ENCODE results near the gene LRRTM1. TPM values are rescaled to one million over a fixed set of nuclear protein-coding genes. Genes with fewer than 3 reads are reported as not detected.

LRRTM1 gene, protein sequence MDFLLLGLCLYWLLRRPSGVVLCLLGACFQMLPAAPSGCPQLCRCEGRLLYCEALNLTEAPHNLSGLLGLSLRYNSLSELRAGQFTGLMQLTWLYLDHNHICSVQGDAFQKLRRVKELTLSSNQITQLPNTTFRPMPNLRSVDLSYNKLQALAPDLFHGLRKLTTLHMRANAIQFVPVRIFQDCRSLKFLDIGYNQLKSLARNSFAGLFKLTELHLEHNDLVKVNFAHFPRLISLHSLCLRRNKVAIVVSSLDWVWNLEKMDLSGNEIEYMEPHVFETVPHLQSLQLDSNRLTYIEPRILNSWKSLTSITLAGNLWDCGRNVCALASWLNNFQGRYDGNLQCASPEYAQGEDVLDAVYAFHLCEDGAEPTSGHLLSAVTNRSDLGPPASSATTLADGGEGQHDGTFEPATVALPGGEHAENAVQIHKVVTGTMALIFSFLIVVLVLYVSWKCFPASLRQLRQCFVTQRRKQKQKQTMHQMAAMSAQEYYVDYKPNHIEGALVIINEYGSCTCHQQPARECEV
- not detected in 2 replicates for total RNA-seq

DNA sequence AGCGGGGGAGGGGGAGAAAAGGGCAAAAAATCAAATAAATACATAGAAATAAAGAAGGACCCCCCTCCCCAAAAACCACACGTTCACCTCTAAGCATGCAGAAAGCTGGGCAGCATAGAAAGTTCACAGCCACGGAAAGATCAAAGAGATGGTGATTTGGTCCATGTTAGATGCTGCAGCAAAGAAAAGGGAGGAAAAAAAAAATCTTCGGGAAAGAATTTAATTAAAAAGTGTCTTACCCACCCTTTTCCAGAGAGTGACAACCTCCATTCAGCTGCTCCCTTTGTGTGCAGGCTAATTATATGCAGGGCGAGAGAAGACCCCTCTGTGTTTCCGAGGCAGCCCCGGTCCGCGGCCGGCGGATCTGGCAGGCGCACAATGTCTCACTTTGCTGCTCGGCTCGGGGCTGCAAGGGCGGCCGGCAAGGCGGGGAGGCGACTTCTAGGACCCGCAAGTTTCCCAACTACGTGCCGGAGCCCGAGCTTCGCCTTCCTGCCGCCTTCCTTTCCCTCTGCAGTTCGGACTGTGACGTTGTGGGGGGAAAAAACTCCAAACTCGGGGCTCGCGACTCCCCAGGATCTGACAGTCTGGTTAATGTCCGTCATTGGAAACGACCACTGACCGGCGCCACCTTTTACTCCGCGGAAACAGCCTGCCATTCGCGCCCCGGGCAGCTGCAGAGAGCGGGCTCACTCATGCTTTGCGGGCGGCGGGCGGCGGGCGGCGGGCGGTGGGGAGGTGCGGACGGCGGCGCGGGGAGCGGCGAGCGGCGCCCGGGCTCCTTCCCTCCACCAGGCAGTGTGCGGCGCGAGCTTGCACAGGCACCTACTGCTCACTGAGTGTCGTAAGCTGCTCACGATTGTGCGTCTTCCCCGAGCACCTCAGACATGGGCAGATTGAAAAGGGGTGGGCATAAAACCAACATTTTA lies at the start of gene LRRTM1:
LRRTM1 (minus strand) TSS at position 844 of the 929 bp plus-strand sequence. CDS start 933 bp downstream, outside the sequence.

